CD4-positive, alpha-beta T cell treated with Interleukin-15 for 4 hours (primary cell): Measurements from ENCODE around the gene CBX7.

Experiments
- DNase-seq: peaks from one replicate; pipeline ENCODE4 v3.0.0-alpha.2; 2020; ENCODE audit warnings: low spot score

CBX7 gene

DNA sequence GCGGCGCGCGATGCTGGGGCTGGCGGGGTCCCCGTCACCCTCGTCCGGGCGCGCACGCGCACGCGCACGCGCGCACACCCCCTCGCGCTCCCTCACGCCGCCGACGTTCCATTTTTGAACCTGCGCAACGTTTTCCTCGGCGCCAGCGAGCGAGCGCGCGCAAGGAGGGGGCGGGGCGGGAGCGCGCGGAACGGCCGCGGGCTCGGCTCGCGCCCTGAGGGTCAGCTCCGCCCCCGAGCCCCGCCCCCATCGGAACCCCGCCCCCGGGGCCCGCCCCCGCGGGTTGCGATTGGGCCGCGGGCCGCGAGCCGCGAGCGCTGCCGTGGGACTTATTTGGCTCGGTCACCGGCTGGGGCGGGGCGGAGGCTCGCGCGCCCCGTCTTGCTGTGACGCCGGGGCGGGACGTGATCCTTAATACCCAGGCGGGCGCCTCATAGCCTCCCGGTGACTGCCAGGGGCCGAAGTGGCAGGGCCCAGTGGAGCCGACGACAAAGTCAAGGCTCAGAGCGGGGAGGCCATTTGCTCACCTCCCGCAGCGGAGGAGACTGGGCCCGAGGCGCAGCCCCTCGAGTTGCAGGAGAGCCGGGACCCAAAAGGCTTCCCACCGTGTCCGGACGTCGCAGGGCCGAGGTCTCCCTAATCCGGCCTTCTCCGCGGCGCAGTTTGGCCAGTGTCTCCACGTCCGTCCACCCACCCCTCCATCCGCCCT is at the start of gene CBX7:
Gene CBX7, minus strand, starts transcription at position 170 of the 709 bp plus-strand sequence. CDS start 236 bp downstream, outside the sequence.
- peak; percentile 95 for DNase-seq

DNA sequence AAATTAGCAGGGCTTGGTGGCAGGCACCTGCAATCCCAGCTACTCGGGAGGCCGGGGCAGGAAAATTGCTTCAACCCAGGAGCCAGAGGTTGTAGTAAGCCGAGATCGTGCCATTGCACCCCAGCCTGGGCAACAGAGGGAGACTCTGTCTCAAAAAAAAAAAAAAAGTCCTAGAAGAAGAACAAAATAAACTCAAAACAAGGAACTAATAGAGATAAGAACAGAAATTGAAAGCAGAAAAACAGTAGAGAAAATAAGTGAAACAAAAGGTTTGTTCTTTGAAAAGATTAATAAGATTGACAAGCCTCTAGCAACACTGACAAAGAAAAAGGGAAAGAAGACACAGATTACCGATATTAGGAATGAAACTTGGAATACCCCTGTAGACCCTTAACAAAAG is 45.1 kb upstream of the CBX7 start:
- no peak for DNase-seq

DNA sequence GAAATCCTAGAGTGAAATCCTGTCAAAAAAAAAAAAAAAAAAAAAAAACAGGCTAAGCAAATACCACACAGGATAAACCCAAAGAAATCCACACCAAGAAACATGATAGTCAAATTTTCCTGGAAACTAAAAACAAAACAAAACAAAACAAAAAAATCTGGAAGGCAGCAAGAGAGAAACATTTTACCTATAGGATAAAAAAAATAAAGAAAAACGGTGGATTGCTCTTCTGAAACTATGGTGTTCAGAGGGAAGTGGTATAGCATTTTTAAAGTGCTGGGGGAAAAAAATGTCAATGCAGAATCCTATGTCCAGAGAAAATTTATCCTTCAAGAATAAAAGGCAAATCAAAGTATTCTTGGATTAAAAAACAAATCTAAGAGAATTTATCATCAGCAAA is 41.6 kb upstream of the CBX7 start:
- DNase-seq: no peak

DNA sequence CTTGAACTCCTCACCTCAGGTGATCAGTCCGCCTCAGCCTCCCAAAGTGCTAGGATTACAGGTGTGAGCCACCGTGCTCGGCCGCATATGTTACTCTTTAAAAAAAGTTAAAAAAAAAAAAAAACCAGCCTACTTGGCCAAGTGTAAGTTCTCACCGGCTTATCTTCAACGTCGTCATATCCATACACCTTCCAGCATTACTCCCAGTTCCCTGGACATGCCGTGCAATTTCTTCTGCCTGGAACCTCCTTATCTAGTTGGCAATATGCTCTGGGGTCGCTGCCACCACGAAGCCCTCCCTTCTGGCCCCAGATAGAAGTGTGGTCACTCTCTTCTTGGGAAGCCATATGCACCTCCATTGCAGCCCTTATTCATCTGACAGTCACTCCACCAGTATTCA is 36.3 kb upstream of the CBX7 start:
- no peak for DNase-seq

DNA sequence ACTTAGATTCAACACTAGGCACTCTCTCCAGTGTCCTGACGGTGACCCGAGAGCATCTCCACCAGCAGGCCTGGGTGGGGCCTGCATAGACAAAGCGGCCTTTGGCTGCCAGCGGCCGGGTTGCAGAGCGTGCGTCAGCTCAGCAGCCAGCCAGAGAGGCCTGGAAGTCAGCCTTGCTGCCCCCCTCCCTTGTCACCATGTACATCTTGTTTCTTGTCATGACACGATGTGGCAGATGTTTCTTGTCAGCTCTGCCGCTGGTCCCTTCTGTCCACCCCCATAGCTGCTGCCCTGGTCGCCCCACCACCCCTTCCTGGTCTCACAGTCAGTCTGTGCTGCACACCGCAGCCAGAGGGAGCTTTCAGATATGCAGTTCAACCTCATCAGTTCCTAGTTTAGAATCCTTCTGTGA is 33.1 kb upstream of the CBX7 start:
- no peak for DNase-seq

DNA sequence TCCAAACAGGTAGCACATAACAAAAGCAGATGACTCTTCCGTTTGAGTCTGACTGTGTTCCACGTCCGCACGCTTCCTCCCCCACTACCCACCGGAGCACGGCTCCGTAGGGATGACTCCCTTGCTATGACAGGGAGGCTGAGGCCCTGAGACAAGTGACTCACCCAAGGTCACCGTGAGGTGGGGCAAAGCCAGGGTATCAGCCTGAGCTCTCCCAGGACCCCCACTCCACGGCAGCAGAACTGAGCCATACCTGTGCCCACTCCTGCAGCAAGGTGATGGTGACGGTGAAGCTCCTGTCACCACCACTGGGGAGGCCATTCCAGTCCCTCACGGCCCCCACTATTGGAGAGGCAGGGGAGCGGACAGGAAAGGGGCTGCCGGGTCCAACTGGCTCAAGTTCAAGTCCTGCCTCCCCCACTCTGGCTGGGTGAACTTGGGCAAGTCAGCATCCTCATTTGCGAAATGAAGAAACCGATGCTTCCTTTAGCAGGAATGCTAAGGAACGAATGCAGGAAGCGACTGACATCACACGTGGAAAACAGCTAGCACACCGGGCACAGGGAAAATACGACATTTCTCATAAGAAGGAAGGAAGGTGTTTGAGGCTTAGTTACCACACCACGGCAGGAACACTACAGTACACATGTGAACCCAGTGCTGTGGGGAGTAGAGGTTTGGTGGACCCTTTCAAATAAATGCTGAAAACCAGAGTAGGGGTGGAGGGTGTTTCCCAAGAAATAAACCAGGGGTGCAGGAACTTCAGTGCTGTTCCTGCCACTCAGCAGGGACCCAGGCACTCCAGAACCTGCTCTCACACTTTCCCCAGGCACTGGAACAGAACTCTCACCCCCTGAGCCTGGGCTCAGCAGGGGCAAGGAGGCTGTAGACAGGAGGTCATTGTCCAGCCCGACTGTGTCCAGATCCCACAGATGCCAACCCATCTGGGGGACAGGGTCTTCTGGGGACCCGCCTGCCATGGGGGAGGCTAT is 32.4 kb upstream of the CBX7 start:
- no peak for DNase-seq

DNA sequence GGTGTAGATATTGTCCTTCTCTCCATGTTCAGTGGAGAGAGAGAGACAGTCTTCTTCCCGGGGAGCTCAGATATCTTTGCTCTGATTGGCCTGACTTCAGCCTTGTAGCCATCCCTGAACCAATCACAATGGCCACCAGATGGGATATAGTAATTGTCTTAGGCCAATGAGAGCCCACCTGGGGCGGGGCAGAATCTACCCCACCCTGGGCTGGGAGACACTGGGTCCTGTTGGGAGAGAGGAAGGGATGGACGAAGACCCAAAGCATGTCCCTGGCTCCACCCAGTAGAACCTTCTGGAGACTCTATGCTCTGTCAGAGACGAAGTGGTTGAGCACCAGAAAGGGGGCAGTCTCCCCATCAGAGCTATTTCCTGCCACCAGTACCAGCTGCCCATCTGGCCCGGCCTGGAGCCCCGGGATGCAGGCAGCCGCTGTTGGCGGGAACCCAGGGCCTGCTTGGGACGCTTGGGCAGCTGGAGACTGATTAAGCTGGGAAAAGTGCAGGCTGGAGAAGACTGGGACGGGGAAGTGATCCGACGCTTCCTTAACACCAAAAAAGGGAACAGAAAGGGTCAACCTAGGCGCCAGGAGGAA is 31.6 kb upstream of the CBX7 start:
- no peak for DNase-seq

DNA sequence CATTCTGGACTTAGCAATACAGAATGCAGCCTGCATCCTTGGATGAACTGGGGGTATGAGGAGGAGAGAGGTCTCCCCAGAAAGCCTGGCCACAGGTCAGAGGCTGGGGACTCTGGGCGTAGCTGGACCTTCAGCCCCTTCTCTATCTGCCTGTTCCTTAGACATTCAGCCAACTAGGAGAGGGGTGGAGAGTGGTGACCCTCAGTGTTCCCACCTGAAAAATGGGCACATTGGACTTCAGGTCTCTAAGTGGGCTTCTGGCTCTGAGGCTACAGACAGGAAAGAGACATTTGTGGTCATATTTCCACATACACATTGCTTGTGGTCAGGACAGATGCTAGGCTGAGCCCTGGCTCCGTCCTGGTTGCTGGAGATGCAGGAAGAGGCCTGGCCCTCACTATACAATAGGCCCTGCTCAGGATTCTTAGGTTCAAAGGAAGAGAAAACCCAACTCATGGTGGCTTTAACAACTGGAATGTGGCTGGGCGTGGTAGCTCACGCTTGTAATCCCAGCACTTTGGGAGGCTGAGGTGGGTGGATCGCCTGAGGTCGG is 30.1 kb upstream of the CBX7 start:
- no peak for DNase-seq

DNA sequence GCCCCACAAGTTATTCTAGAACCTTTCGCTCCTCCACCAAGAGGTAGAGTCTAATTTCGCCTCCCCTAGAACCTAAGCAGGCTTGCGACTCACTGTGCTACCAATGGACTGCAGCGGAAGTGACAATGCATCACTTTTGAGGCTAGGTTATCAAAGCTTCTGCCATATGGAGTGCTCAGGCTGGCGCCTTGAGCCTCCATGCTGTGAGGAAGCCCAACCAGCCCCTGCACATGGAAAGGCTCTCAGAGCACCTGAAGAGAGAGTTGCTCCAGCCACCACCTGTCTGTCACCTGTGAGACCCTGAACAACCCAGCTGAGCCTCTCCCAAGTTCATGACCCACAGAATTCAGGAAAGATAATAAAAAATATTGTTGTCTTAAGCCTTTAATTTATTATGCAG is 29.3 kb upstream of the CBX7 start:
- DNase-seq: no peak

DNA sequence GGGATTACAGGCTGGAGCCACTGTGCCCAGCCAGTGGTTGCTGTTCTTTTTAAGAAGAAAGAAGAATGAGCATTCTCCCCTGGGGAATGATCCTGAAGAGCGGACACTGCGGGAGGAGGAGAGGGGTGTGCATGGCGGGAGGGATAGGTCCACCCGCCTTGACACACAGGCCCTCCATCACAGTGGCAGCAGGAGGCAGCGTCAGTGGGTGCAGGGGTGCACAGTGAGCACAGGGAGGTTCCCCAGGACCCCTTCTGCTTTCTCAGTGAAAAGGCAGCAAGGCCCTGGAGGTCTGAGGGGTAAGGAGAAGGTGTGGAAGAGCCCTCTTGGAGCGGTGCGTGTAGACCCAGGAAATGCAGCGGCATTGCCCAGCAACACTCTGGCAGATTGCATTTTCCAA is 28.9 kb upstream of the CBX7 start:
- no peak for DNase-seq

DNA sequence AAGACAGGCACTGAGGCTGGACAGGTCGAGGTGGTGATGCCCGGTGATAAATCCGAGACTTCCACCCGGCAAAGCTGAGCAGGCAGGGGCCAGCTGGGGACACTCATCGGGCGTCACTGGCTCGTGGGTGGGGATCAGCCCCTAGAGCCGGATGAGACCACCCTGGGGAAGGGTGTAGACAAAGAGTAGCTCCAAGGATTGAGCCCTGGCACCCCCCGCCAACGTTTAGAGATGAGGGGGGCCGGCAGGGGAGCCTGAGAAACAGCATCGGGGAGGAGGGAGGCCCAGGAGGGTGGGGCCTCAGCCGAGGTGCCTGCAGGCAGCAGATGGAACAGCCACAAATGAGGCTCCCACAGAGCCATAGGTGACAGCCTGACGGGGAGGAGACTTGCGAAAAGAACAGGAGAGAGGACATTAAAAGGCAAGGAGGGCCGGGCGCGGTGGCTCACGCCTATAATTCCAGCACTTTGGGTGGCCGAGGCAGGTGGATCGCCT is 27.4 kb upstream of the CBX7 start:
- no peak for DNase-seq

DNA sequence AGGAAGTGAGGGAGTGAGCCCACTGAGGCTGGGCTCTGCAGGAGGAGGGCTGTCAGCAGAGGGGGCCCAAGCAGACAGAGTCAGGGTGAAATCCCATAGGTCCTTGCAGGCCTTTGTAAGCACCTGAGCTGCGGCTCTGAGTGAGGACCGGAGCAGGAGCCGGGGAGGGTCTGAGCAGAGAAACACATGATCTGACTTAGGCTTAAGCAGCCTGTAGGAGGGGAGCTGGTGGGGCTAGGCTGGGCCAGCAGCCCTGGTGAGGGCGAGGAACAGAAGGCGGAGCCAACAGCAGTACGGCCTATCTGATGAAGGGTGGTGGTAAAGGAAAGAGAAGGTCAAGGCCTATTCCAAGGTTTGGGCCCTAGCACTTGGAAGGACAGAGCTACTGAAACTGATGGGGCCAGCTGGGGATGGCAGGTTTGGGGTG is 26.9 kb upstream of the CBX7 start:
- DNase-seq: no peak

DNA sequence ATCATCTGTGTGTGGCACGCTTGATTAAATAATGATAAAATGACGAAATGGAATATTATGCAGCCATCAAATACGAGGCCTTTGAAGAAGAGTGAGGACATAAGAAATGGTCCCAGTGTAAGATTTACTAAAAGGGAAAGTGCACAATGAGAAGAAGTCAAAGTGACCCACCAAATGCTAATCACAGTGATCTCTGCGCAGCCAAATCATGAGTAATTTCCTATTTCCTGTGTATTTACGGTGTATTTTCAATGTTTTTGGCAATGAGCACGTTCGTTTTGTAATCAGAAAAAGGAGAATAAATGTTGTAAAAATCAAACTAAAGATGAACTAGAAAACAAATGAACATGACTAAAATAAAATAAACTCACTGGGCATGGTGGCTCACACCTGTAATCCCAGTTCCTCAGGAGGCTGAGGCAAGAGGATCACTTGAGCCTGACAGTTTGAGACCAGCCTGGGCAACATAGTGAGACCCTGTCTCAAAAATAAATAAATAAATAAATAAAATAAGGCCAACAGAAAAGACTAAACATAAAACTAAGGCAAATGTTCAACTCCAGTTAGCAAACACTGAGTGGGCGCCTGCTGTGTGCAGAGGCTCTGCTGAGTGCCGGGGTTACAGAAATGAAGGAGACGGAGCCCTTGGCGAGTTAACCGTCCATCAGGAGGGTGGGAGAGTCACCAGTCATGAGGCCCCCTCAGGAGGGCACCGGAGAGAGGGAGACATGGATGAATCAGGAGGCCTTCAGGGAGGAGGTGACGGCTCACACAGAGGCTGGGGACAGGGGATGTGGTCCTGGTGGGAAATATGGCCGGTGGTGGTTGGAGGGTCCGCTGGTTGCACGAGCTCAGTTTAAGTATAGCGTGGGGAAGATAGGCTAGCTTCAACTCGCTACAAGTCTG is 26.0 kb upstream of the CBX7 start:
- DNase-seq: peak; percentile 46

DNA sequence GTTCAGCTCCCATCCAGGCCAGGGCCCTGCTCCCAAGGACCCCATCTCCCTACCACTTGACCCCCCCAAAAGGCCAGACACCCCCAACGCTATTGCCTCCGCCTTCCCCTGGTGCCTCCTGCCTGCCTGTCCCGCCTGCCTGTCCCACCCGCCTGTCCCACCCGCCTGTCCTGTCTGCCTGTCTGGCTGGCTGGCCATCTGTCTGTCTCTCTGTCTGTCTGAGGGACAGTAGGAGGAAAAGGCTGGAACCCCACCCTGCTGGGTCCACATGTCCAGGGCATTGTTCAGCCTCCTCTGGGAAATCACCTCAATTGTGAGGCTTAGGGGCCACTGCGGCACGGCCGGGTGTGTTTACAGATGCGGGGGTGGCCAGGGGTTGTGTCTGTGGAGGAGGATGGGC is 25.3 kb upstream of the CBX7 start:
- no peak for DNase-seq

DNA sequence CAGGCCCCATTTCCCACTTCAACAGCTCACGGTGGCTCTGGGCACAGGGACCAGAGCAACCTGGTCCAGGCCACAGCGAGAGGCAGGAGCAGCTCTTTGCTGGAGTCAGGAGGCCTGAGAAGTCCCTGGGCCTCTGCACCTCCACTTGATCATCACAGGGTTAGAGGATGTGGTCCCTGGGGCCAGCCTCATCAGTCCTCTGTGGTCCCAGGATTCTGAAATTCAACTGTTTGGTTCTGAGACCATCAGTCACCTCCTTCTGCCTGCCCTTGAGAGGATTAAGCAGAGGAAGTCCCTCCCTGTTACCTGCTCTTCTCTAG is 24.9 kb upstream of the CBX7 start:
- no peak for DNase-seq

DNA sequence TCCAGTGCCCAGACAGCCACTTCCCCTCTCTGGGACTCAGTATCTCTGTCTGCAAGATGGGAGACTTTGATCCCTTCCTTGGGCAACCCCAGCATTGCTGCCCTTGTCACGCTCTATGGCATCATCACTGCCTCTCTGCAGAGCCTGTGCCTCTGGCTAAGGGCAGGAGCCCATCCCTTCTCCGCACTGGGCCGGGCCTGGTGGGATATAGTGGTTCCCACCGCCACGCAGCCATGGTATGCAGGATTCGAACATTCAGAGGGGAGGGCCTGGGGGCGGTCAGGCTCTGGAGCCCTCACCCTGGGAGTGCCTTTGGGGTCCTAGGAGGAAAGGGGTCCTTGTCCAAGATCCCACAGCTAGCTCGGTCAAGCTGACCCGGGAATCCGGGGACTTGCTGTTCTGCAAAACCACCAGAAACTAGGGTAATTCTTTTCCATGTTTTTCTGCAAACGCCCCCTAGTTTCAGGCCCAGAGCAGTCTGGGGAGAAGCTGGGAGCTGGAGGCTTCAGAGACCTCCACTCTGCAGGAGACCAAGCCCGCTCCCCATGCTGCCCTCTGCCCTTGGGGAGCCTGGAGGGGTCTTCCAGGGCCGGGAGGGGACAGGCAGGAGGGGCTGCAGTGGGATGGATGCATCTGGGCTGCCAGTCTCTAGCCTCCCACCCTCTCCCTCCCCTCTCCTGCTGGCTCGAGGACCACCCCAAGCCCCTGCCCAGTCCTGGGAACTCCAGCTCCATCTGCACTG is 24.4 kb upstream of the CBX7 start:
- DNase-seq: no peak

DNA sequence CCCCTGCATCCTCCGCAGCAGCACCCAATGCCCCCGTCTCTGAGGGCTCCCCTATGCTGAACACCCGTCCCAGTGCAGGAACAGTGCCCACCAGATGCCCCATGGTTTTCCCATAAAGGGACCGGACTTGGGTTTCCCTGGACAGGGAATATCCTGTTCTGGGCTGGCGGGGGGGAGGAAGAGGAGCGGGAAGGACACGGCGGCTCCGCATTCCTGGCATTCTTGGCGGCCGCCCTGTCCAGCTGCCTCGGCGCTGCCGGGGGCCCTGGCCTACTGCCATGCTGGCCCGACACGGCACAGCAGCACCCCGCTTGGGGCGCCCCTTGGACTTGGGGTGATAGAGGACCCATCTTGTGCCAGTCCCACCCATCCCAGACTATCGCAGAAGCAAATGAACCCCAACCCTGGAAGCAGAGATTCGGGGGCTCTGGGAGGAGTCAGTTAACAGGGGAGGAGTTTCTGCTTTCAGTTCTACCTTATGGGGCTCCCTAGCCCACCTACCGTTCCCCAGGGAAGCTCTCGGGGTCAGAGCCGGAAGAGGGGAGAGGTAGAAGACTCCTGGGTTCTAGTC is 23.7 kb upstream of the CBX7 start:
- no peak for DNase-seq

DNA sequence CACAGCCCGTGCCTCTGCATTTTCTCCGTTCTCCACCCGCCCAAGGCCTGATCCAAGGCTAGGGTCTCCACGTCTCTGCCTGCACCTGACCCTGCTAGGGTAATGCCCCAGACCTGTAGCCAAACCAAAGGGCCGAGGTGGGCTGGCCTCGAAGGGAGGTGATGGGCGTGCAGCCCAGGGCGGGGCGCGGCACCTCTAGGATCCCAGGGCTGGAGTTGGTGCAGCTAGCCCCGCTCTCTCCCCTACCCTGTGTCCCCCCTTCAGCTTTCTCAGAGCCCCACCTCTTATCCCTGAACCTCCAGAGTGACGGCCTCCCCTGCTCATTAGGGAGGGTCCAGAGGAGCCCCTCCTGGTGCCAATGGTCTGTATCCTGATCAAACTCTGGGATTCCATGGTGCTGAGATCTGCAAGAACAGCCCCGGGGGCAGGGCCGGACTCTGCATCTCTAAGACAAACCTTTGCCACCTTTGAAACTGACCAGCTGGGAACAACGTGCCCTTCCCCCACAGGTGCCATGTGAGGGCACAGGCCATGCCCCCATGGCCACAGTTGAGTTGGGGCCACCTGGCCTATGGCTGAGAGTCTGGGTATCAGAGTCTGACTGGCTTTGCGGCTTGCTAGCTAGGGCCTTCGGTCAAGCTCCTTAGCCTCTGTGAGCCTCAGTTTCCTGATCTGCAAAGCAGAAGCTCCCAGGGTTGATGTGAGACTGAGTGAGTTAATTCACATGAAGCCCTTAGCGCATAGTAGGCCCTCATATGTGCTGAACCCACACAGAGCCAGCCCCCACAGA is 23.1 kb upstream of the CBX7 start:
- no peak for DNase-seq
